ENCODE results near the gene SPSB3. TPM values are rescaled to one million over a fixed set of nuclear protein-coding genes. Genes with fewer than 3 reads are reported as not detected.

The SPSB3 gene
- total and polyA plus RNA-seq, 9 of the 15 experiments (the other 6 are each of a cell fraction or from before 2014, with no cell fraction given) = 0.39 to 37.4 (median 7.1) TPM

DNA sequence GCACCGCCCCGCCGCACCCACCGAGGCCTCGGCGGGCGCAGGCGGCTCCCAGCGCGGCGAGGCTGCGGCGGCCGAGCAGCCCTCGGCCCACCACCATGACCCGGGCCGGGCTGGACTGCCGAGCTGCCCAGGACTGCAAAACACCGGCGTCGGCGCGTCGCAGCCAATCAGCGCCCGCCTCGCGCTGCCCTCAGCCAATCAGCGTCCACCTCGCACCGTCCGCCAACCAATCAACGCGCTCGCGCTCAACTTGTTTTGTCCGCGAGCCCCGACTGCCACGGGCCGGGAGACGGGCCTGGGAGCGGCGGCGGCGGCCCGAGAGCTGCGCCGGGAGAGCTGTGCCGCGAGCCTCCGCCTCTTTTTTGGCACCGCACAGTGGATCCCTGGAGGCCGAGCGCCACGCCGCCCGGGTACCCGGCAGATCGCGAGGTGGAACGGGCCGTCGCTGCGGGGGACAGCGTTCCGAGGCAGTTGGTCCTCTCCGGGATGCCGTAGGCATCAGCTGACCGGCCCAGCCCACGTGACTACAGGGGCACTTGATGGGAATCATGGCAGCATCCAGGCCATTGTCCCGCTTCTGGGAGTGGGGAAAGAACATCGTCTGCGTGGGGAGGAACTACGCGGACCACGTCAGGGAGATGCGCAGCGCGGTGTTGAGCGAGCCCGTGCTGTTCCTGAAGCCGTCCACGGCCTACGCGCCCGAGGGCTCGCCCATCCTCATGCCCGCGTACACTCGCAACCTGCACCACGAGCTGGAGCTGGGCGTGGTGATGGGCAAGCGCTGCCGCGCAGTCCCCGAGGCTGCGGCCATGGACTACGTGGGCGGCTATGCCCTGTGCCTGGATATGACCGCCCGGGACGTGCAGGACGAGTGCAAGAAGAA lies 44.6 kb upstream of the SPSB3 start, which contains the start of the genes FAHD1 and HAGH (continued):
- TF ChIP-seq TEAD1 (CRISPR knock-in tag; IDR thresholded peaks at IDR 0.05) (peak; percentile 43 to 90; a peak in 2 of 4 replicates), BRCA1 (IDR thresholded peaks at IDR 0.05) (no peak), BRCA1 (CRISPR knock-in tag; IDR thresholded peaks at IDR 0.05) (no peak), ZBTB8A (IDR thresholded peaks at IDR 0.05; ENCODE audit: partially characterized antibody) (no peak), PCBP1 (IDR thresholded peaks at IDR 0.05; ENCODE audit: low read depth, low read length, poor library complexity, severe bottlenecking) (peak; percentile 93), SP2 (IDR thresholded peaks at IDR 0.05; ENCODE audit: extremely low read depth, low read depth, low read length, poor library complexity, severe bottlenecking) (peak; percentile 38), MNT (conservative IDR thresholded peaks at IDR 0.05) (peak; percentile 97 to 98), HCFC1 (IDR thresholded peaks at IDR 0.05; ENCODE audit: low read depth, low read length) (peak; percentile 77), MTF1 (CRISPR knock-in tag; IDR thresholded peaks at IDR 0.05; ENCODE audit: borderline replicate concordance) (no peak), POU5F1 (IDR thresholded peaks at IDR 0.05; ENCODE audit: borderline replicate concordance, low read depth, low read length, partially characterized antibody) (peak; percentile 91), ZNF224 (CRISPR knock-in tag; IDR thresholded peaks at IDR 0.05) (0 out of 2 replicates have a peak, but pooled peaks have one; percentile 67), ARHGAP35 (IDR thresholded peaks at IDR 0.05; ENCODE audit: partially characterized antibody) (no peak), ZNF76 (CRISPR knock-in tag; IDR thresholded peaks at IDR 0.05; ENCODE audit: borderline replicate concordance) (no peak), KDM2B (CRISPR knock-in tag; IDR thresholded peaks at IDR 0.05) (peak; percentile 88; the same call in 1 of the 2 replicates), ZNF699 (CRISPR knock-in tag; IDR thresholded peaks at IDR 0.05; ENCODE audit: insufficient replicate concordance) (no peak), ZNF217 (CRISPR knock-in tag; IDR thresholded peaks at IDR 0.05) (no peak), IRF2 (CRISPR knock-in tag; IDR thresholded peaks at IDR 0.05) (no peak), ZBTB34 (CRISPR knock-in tag; IDR thresholded peaks at IDR 0.05) (no peak), CHD2 (IDR thresholded peaks at IDR 0.05; ENCODE audit: low read depth, low read length) (peak; percentile 74; the same call in 1 of the 2 replicates)
- TF ChIP-seq, protein P1, sequence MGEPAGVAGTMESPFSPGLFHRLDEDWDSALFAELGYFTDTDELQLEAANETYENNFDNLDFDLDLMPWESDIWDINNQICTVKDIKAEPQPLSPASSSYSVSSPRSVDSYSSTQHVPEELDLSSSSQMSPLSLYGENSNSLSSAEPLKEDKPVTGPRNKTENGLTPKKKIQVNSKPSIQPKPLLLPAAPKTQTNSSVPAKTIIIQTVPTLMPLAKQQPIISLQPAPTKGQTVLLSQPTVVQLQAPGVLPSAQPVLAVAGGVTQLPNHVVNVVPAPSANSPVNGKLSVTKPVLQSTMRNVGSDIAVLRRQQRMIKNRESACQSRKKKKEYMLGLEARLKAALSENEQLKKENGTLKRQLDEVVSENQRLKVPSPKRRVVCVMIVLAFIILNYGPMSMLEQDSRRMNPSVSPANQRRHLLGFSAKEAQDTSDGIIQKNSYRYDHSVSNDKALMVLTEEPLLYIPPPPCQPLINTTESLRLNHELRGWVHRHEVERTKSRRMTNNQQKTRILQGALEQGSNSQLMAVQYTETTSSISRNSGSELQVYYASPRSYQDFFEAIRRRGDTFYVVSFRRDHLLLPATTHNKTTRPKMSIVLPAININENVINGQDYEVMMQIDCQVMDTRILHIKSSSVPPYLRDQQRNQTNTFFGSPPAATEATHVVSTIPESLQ (CRISPR knock-in tag; IDR thresholded peaks at IDR 0.05) = peak; percentile 84; the same call in 1 of the 2 replicates
- TF ChIP-seq, protein P2, sequence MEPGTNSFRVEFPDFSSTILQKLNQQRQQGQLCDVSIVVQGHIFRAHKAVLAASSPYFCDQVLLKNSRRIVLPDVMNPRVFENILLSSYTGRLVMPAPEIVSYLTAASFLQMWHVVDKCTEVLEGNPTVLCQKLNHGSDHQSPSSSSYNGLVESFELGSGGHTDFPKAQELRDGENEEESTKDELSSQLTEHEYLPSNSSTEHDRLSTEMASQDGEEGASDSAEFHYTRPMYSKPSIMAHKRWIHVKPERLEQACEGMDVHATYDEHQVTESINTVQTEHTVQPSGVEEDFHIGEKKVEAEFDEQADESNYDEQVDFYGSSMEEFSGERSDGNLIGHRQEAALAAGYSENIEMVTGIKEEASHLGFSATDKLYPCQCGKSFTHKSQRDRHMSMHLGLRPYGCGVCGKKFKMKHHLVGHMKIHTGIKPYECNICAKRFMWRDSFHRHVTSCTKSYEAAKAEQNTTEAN (CRISPR knock-in tag; IDR thresholded peaks at IDR 0.05) = no peak

All from K562 (cell line).